GM12872 (cell line): ENCODE data around the gene RFC1.

Experiments used
- TF ChIP-seq, protein P1 (sequence below): IDR thresholded peaks from 3 replicates; pipeline ENCODE4 v1.5.1; 2011; ENCODE audit warnings: low read depth, mild to moderate bottlenecking, low read length, moderate library complexity; ENCODE audit not compliant: insufficient read depth

Gene RFC1

GRCh38 chr4:39324897-39325613 is 41.1 kb downstream of the RFC1 start:
- TF ChIP-seq, protein P1, sequence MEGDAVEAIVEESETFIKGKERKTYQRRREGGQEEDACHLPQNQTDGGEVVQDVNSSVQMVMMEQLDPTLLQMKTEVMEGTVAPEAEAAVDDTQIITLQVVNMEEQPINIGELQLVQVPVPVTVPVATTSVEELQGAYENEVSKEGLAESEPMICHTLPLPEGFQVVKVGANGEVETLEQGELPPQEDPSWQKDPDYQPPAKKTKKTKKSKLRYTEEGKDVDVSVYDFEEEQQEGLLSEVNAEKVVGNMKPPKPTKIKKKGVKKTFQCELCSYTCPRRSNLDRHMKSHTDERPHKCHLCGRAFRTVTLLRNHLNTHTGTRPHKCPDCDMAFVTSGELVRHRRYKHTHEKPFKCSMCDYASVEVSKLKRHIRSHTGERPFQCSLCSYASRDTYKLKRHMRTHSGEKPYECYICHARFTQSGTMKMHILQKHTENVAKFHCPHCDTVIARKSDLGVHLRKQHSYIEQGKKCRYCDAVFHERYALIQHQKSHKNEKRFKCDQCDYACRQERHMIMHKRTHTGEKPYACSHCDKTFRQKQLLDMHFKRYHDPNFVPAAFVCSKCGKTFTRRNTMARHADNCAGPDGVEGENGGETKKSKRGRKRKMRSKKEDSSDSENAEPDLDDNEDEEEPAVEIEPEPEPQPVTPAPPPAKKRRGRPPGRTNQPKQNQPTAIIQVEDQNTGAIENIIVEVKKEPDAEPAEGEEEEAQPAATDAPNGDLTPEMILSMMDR = no peak

GRCh38 chr4:39324446-39324845 is 41.7 kb downstream of the RFC1 start:
- TF ChIP-seq, protein P1 = no peak

DNA sequence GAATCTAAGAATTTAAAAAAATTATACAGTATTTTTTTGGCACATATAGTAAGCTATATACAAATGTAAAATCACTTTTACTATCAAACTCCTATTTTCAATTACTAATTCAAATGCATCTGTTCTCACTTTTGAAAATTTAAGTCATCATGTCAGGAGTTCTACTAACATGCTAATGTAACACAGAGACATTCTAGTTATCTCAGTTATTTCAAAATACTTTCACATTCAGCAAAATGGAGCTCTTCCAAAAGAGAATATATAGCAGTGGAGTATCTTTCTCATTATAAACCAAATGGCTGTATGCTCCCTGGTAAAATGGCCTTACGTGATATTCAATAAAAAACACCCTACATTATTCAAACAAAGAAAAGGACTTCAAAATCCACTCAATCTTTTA is 42.3 kb downstream of the RFC1 start:
- TF ChIP-seq, protein P1 = no peak

DNA sequence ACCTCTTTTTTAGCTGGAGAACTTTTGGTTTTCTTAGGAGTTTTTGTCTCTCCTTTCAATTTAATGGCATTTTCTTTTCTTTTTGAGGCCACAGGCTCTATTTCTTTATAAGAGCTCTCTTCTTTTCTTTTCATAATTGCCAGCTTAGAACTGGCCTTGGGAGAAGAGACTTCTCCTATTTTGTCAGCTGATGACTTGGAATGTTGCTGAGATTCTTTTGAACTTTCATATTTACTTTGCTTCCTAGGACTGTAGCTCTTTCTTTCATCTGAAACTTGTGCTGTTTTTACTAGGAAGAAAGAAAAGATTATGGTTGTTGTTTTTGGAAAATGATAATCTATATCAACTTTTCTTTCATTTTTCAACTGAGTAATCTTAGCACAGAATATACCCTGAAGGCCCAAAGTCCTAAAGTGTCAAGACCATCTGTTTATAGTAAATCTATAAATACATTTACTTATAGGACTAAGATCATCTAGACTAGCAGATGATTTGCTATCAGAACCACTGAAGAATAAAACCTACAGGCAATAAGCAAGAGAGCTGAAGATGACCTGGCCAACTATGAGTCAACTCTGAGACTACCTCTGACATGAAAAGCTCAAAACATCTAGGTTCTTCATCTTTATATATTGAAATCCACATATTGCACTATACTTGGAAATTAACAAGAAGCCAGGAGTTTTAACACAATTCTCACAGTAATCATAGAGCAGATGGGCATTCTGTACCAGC is 45.6 kb downstream of the RFC1 start:
- TF ChIP-seq, protein P1 = no peak

- TF ChIP-seq, protein P1 = no peak
Measured at GRCh38 chr4:39319676-39320075, 46.5 kb downstream of the RFC1 start.

GRCh38 chr4:39312816-39313215 is 53.3 kb downstream of the RFC1 start:
- TF ChIP-seq, protein P1 = no peak

- TF ChIP-seq, protein P1 = no peak
Measured at GRCh38 chr4:39308611-39309010, 57.6 kb downstream of the RFC1 start.
